ENCODE data around the gene TSKS.

The TSKS gene

DNA sequence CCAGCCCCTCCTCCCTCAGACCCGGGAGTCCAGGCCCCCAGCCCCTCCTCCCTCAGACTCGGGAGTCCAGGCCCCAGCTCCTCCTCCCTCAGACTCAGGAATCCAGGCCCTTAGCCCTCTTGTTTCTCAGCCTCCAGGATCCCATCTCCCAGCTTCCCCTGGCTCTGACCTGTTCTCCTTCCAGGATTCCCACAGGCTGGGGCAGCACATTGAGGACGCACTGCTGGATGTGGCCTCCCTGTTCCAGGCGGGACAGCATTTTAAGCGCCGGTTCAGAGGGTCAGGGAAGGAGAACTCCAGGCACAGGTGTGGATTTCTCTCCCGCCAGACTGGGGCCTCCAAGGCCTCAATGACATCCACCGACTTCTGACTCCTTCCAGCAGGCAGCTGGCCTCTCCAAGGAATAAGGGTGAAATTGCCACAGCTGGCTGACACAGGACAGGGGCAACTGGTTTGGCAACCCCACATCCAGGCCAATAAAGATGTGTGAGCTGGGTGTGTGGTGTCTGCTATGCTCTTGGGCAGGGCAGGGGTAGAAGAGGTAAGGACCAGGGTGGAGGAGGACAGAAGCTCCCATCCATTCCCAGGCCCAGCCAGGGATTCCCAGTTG lies 49.8 kb downstream of the TSKS start:
- no peak for DNase-seq

DNA sequence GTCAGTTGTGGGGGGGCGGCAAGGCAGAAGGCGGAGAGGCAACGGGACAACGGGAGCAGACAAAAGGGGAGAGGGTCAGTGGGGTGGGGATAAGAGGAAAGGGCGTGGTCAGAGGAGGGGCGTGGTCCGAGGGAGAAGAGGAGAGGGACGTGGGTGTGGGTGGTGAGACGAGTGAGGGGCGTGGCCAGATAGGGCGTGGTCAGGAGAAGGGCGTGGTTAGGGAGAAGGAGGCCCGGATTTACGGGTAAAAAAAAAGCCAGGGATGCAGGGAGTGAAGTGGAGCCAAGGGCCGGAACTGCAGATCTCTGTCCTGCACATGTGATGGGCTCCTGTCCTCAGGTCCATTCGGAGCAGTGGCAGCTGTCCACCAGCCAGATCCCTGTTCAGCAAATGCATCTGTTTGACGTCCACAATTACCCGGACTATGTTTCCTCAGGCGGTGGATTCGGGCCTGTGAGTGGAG lies 50.7 kb downstream of the TSKS start:
- no peak for DNase-seq

DNA sequence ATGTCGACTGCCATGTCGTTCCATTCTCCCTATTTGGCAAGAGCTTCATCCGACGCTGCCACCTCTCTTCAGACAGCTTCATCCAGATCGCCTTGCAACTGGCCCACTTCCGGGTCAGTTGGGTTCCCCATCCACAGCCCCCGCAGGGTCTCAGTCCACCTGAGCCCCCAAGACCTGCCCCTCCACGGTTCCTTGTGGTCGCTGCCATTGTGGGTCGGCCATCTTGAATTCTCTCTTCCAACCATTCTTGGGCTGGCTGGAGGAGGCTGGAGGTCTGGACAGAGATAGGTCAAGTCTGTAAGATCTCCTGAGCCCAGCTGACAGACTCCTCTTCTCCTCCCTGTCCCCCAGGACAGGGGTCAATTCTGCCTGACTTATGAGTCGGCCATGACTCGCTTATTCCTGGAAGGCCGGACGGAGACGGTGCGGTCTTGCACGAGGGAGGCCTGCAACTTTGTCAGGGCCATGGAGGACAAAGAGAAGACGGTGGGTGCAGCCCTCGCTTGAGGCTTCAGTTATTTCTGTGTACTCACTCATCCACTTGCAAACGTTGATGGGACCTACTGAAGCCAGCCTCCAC lies 52.6 kb downstream of the TSKS start:
- DNase-seq: no peak

DNA sequence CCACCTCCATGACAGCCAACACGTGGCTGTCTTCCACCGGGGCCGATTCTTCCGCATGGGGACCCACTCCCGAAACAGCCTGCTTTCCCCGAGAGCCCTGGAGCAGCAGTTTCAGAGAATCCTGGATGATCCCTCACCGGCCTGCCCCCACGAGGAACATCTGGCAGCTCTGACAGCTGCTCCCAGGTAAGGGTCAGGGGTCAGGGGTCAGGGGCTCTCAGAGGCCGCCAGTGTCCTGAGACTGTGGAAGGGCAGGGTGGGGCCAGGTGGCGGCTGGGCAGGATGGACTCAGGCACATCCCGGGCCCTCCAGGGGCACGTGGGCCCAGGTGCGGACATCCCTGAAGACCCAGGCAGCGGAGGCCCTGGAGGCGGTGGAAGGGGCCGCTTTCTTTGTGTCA lies 57.2 kb downstream of the TSKS start:
- DNase-seq: no peak

DNA sequence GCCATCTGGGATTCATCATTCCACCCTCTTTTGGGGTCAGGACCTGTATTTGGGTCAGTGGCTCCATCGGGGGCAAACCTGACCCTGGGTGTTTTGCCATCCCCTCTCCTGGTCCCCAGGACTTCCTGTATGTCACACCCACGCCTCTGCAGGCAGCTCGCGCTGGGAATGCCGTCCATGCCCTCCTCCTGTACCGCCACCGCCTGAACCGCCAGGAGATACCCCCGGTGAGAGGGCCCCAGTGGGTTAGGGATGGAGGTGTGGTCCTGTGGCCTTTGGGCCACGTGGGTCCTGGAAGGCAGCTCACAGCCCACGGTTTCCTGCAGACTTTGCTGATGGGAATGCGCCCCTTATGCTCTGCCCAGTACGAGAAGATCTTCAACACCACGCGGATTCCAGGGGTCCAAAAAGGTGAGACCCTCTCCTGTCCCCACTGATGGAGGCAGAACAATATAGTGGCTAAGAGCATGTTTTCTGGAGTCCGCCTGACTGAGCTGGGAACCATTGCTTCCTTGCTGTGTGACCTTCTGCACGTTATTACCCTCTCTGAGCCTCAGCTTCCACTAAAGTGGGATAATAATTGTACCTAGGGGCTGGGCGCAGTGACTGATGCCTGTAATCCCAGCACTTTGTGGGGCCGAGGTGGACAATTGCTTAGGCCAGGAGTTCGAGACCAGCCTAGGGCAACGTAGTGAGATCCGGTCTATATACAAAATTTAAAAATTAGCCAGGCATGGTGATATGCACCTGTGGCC lies 58.0 kb downstream of the TSKS start:
- DNase-seq: no peak

DNA sequence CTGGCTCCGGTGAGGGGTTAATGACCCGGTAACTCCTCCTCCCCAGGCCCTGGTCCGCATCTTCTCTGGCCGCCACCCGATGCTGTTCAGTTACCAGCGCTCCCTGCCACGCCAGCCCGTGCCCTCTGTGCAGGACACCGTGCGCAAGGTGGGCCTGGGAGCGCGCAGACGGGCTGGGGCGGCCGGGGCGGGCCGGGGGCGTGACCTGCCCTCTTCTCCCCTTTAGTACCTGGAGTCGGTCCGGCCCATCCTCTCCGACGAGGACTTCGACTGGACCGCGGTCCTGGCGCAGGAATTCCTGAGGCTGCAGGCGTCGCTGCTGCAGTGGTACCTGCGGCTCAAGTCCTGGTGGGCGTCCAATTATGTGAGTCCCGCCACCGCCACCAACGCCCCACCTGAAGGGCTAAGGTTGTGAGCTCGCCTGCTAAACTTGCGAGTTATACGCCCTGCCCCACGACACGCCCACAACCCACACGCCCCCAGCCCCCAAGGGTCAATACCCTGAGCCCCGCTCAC lies 61.8 kb downstream of the TSKS start:
- DNase-seq: no peak

DNA sequence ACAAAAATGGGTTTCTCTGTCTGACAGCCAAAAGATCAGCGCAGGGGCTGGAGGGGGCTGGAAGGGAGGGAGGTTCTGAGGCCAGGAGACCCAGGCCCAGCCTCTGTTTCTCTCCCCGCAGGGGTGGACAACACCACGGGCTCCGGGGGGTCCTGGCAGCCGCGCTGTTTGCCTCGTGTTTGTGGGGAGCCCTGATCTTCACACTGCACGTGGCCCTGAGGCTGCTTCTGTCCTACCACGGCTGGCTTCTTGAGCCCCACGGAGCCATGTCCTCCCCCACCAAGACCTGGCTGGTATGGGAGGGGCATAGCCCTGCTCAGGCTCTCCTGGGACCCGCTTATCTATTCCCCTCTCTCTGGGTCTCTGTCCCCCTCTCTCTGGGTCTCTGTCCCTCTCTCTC lies 62.5 kb downstream of the TSKS start:
- DNase-seq: no peak

DNA sequence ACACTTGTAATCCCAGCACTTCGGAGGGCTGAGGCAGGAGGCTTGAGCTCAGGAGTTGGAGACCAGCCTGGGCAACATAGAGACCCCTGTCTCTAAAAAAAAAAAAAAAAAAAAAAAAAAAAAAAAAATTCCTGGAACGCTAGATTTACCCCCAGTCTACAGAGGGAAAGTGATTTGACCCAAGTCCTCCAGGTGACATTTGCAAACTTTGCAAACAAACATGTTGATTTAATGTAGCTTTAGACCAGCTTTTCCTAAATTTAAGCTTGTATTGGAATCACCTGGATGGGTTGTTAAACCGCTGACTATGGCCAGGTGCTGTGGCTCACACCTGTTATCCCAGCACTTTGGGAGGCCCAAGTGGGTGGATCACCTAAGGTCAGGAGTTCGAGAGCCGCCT lies 63.7 kb downstream of the TSKS start:
- no peak for DNase-seq

DNA sequence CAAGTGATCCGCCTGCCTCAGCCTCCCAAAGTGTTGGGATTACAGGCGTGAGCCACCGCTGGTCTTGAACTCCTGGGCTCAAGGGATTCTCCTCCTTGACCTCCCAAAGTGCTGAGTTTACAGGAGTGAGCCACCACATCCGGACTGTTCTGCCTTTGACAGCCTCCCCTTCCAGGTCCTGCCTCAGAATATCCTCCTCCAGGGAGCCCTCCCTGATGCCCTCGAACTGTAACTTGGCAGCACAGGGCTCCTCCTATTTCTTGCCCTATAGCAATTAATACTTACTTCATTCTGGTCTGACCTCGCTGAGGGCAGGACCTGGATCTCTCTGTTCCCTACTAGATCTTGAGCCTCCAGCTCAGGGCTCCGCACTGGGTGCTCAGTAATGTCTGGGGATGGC lies 66.2 kb downstream of the TSKS start:
- no peak for DNase-seq

DNA sequence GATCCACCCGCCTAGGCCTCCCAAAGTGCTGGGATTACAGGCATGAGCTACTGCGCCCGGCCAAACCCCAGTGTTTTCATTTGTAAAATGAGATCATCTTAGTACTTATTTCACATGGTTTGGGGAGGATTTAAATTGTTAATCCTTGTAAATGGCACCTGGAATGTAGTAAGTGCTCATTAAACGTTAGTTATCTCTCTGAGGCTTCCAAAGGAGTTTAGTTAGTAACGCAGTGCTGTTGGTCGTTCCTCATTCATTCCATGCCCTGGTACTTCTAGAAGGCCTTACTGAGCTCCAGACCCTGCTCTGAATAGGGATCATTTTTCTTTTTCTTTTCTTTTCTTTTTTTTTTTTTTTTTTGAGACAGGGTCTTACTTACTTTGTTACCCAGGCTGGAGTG lies 67.0 kb downstream of the TSKS start:
- DNase-seq: no peak

DNA sequence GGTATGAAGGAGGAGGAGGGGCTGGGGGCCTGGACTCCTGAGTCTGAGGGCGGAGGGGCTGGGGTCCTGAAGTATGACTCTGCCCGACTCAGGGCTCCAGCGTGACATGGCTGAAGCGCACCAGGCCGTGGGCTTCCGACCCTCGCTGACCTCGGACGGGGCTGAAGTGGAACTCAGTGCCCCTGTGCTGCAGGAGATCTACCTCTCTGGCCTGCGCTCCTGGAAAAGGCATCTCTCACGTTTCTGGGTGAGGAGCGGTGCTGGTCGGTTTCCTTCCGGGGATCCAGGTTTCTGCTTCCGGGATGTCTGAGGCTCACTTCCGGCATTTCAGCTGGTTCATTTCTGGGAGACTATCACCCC lies 71.0 kb downstream of the TSKS start:
- DNase-seq: no peak

DNA sequence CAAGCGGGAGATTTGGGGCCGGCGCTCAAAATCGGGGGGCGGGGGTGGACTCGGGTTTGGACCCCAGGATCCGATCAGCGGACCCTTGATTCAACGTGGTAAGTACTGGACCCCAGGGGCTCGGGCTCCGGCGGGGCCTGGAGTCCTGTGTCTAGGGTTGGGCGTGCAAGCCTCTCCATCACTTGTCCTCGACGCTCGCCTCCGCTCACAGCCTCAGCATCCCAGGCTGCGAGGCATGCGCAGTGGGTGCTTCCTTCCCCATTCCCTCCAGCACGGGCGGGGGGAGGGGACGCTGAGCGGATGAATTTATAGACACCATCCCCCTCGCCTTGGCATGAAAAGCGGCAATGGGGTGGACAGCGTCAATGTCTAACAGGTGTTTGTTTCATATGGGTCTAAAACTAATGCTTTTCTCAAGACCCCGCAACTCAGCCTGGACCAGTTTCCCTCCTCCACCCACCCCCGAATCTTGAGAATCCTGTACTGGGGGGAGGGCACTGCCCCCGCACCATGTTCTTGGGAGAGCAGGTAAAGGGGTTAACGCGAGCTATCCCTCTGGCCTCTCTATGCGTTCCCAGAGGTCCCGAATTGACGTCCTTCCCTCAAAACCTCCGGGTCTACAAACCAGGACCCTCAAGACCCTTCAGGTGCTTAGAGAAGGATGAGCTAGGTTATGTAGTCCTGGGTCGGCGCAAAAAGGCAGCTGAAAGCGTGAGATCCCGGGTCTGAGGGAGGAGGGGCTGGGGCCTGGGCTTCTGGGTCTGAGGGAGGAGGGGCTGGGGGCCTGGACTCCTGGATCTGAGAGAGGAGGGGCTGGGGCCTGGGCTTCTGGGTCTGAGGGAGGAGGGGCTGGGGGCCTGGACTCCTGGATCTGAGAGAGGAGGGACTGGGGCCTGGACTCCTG lies 71.6 kb downstream of the TSKS start:
- peak; percentile 45 for DNase-seq

DNA sequence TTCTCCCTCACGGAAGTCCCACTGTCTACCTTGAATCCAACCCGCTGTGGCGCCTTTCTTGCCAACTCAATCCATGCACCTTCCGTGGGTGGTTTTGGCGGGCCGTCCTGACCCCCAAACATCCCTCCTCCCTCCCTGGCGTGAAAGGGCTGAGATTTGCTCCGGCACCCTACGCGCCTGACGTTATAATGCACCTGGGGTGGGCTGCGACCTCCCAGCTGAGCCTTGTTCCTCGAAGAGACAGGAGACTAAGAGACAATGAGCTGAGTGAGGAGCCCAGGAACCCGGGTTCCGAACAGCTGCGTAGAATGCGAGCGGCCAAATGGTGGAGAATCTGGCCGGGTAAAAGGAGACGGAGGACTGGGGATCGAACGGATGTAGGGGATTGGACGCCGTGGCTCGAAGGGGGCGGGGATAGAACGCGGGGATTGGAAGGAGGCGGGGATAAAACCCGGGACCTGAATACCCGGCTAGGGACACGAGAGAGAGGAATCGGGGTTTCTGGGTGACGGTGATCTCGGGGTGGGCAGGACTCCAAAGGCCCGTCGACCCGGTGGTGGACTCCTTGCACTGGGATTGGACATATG lies 72.4 kb downstream of the TSKS start, which contains the start of gene CPT1C:
TSS of gene CPT1C (plus strand) at position 461 of the 587 bp plus-strand sequence. CDS start 1,137 bp downstream, outside the sequence.
- DNase-seq: peak; percentile 58

DNA sequence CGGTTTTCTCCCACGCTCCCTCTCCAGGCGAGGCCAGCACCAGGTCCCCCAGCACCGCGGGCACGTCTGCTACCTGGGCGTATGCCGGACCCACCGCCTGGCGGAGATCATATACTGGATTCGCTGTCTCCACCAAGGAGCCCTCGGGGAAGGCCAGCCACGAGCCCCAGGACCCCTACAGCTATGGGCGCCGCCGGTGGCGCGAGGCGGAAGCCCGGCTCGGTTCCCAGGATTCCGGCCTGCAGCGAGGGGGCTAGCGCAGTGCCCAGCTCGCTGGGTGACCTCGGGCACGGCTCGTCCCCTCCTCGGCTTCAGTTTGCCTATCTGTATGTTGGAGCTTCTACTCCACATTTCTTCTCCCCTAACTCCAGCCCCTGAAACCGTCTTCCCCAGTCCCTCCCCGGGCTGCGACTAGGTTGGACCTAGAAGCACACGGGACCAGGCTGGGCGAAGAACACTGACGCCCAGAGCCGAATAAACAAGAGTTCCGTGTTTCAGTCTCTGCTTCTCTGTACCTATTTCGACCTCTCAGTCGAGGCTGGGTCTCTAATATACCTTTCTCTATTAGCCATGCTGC lies 72.9 kb downstream of the TSKS start:
- DNase-seq: no peak

Data from stimulated activated CD4-positive, alpha-beta T cell treated with anti-CD3 and anti-CD28 coated beads, Interleukin-4, amount 100 ng/mL, for 1 hour (primary cell).